Astrocyte of the spinal cord (primary cell): Measurements from ENCODE around the gene ME3.

Experiments
- DNase-seq: peaks from one replicate; pipeline ENCODE4 v3.0.0; 2011; ENCODE audit warnings: low read depth, low spot score
- H3K4me3 ChIP-seq: 2 replicates; pipeline ENCODE4 v1.5.1; 2011; ENCODE audit warnings: low read depth, mild to moderate bottlenecking, low read length, moderate library complexity
- CTCF ChIP-seq: IDR thresholded peaks from 2 replicates; pipeline ENCODE4 v1.5.1; 2012; ENCODE audit warnings: low read depth, mild to moderate bottlenecking, low read length, inconsistent platforms
- in situ Hi-C: cut with HindIII; loops from 2 replicates; pipeline ENCODE4 v1.10.0; 2017; ENCODE audit warnings: low sequenced_read_pairs

ME3 gene

GRCh38 chr11:86639137-86639536 is 33.3 kb downstream of the ME3 start:
- no peak for DNase-seq
- in situ Hi-C loops = no loop called here
- TF ChIP-seq CTCF = no peak
- H3K4me3 ChIP-seq = no peak overlapping the region

GRCh38 chr11:86638673-86639072 is 33.7 kb downstream of the ME3 start:
- DNase-seq = no peak
- no peak overlapping the region for H3K4me3 ChIP-seq
- no peak for TF ChIP-seq CTCF
- in situ Hi-C loops = no loop called here

- peak; percentile 87 for DNase-seq
- H3K4me3 ChIP-seq = no peak overlapping the region
- in situ Hi-C loops = no loop called here
- TF ChIP-seq CTCF = no peak
These were observed 34.4 kb downstream of the ME3 start for GRCh38 chr11:86637988-86638387.

GRCh38 chr11:86636275-86636674 is 36.1 kb downstream of the ME3 start:
- in situ Hi-C loops = no loop called here
- TF ChIP-seq CTCF = no peak
- DNase-seq = no peak
- no peak overlapping the region for H3K4me3 ChIP-seq

- H3K4me3 ChIP-seq = no peak overlapping the region
- DNase-seq = peak; percentile 97
- in situ Hi-C loops = no loop called here
- peak; percentile 37 for TF ChIP-seq CTCF
These were observed 39.7 kb downstream of the ME3 start for GRCh38 chr11:86632499-86633269.

GRCh38 chr11:86630229-86630981 is 42.0 kb downstream of the ME3 start:
- in situ Hi-C loops = no loop called here
- H3K4me3 ChIP-seq = no peak overlapping the region
- no peak for TF ChIP-seq CTCF
- DNase-seq = no peak
